Tibial nerve (tissue), 4 donors: ENCODE results near the gene SYNGR3.

Source experiments
- CTCF ChIP-seq, 5 experiments: fragments of 200-600 bp in 3 of 5; fragments of 450-650 bp in 2 of 5; sonication (generic) in 3 of 5; IDR thresholded peaks; one replicate each; pipeline ENCODE4 v1.5.1; 2016 to 2019; ENCODE audit warnings: antibody characterized with exemption in 5 of 5, mild to moderate bottlenecking in 3 of 5, moderate library complexity in 2 of 5
- EP300 ChIP-seq, 2 donors: sonication (generic); formaldehyde crosslinking; IDR thresholded peaks; one replicate each; pipeline ENCODE4 v1.6.1; 2017; ENCODE audit warnings: antibody characterized with exemption in 2 of 2, mild to moderate bottlenecking in 1 of 2
- POLR2A ChIP-seq, 2 donors: fragments of 450-650 bp; IDR thresholded peaks; one replicate each; pipeline ENCODE4 v1.6.1; 2017; ENCODE audit warnings: antibody characterized with exemption in 2 of 2, mild to moderate bottlenecking in 2 of 2, moderate library complexity in 2 of 2

DNA sequence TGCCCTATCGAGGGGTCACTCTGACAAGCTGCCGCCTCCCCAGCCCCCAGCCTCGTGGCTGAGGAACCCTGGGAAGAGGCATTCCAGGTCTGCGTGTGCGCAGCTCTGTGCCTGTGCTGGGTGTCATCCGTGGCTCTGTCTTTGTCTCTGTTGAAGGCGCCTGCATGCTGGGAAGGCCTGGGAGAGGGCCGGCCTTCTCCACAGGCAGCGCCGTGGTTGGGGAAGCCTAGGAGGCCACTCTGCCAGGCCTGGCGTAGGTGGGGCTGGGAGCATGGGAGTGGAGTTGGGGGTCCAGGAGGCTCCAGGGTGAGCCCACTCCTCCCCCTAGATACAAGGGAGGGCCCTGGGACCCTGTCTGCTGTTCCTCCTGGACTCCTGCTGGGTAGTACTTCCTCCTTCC is 40.3 kb downstream of the SYNGR3 start:
- TF ChIP-seq POLR2A (IDR thresholded peaks at IDR 0.05) (no peak), CTCF (IDR thresholded peaks at IDR 0.05) (no peak), EP300 (IDR thresholded peaks at IDR 0.05) (no peak)
